Activated CD4-positive, alpha-beta T cell treated with anti-CD3 and anti-CD28 coated beads, Interleukin-2, amount 50 U/mL, for 48 hours (primary cell): Measurements from ENCODE around the gene CASKIN1.
"Not testable (repeated sequence)": the region's sequence is repeated elsewhere in the genome, so short reads cannot be mapped to it uniquely, and the experiment has no call there.

Source experiments
- DNase-seq, 2 experiments: peaks; one replicate each; pipeline ENCODE4 v3.0.0-alpha.2; 2020

The CASKIN1 gene

GRCh38 chr16:2196162-2196980 is at the start of gene CASKIN1:
TSS of gene CASKIN1 (minus strand) at chr16:2196605. CDS start at chr16:2196432, 173 bp downstream.
- DNase-seq = no peak

DNA sequence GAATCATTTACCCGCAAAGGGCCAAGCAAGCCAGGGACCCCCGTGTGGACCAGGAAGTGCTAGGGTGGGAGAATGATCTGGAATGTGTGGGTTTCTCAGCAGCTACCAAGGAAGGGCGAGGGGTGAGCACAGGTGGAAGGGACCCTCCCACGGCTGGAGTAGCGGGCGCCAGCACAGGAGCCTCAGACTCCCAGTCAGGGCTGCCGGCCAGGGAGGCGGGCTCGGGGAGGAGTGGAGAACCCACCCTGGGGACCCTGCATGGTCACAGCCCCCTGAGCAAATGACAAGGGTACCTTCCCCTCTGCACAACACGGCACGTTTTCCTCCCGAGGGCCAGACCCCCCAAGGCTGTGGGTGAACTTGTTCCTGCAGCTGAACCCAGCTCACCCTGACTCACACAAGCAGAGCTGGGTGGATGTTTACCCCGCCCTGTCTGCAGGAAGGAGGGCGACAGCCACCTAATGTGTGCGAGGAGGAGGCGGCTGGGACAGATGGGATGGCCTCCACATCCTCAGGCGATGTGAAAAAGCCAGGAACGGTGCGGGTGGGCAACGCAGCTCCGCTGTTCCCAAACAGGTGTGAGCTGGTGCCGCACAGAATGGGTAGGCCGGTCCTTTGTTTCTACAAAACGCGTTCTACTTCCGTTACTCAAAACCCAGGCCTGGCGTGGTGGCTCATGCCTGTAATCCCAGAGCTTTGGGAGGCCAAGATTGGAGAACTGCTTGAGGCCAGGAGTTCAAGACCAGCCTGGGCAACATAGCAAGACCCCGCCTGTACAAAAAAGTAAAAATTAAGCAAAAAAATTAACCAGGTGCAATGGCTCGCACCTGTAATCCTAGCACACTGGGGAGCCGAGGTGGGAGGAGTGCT is 48.8 kb upstream of the CASKIN1 start:
- no peak for DNase-seq

GRCh38 chr16:2244301-2244700 is 47.9 kb upstream of the CASKIN1 start:
- no peak for DNase-seq

DNA sequence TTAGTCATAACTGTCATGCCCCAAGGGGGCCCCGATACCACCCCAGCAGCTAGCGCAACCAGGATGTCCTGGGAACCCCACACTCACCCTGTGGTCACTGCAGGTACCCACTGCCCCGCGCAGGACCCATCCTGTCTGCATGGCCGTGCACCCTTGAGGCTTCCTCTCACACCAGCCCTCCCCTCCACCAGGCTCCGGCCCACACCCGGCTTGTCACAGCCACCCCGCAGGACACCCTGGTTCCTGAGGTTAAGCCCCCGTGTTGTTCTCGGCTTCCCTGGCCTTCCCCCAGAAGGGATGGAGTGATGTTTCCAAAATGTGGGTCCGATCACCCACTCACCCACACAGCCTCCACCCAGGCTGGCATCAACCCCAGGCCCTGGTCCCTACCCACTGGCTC is 47.4 kb upstream of the CASKIN1 start:
- DNase-seq = no peak

DNA sequence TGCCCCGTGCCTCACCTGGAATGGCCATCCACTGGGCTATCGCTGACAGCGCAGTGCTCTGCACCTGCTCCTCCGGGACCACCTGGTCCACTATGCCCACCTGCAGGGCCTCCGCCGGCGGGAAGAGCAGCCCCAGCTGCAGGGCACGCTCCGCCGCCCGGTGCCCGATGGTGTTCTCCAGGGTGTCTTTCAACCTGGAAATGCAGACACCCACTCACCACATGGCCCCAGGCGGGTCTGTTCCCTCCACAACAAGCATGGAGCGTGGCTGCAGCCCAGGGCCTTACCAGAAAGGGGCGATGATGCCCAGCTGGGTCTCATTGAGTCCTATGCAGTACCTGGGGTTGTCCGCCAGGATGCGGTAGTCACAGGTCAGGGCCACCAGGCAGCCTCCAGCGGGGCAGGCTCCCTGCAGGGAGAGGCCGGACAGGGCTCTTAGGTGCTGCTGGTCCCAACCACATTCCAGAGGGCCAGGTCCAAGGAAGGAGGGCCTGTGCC is 46.7 kb upstream of the CASKIN1 start:
- DNase-seq = no peak

- DNase-seq = no peak
Measured at GRCh38 chr16:2242598-2242997, 46.2 kb upstream of the CASKIN1 start.

GRCh38 chr16:2240331-2240730 is 43.9 kb upstream of the CASKIN1 start:
- not testable (repeated sequence) for DNase-seq

DNA sequence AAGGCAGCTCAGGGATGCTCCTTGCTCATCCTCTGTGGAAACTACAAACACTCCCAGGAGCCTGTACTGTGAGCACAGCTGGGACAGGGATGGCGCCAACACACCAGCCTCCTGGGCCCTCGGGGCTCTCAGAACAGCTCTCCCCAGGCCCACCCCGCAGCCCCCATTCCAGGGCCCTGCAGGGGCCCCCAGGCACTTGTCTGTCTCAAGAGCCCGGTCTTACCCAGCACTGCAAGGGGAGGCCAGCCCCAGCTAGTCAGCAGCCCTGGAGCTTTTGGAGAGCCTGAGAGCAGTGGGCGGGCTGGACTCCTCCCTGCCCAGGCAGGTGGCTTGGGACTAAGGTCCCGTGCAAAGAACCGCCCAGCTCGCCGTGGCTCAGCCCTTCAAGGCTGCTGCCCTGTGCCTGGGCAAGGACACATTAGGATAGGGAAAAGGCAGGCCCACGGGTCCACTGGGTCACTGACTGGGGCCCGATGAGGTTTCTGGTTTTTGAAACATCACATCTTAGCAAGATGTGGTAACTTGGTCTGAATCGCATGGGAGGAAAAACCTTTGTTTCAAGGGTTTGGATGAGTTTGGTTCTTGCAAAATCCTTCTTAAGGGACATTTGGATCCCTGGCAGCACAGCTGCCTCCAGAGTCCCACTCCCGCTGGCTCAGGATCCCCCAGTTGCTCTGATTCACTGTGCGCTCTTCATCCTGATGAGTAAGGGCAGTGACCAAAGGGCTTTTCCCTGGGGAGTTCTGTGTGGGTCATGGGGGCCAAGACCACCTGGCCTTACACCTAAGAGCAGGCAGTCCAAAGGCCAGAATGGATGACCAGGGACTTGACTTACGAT is 42.7 kb upstream of the CASKIN1 start:
- no peak for DNase-seq

DNA sequence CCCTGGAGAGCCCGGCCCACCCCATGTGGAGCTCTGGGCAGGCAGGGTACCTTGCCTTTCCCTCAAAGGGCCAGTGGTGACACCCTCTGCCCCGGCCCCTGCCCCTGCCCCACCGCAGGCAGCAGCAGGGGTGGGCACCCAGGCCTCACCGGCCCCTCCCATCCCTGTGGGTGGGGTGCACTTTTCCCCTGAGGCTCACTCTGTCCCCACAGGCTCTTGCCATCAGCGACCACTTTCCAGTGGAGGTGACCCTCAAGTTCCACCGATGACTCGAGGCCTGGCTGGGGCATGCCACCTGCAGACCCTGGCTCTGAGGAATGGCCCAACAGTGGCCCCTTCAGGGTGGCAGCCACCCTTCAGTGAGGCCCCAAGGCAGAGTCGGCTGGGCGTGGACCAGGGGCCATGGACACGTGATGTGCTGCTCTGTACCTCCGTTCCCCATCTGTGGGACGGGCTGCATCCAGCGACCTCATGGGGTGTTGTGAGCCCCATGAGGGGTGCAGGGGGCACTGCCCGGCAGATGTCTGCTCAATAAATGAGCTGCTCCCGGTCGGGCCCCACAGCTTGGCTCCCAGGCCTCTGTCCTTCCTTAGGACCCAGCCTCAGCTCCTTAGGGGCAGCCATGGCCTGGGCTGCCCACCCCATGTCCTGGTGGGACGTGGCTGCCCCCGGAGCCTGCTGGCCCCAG is 41.9 kb upstream of the CASKIN1 start:
- DNase-seq = no peak

GRCh38 chr16:2237493-2238149 is 41.2 kb upstream of the CASKIN1 start:
- no peak for DNase-seq

DNA sequence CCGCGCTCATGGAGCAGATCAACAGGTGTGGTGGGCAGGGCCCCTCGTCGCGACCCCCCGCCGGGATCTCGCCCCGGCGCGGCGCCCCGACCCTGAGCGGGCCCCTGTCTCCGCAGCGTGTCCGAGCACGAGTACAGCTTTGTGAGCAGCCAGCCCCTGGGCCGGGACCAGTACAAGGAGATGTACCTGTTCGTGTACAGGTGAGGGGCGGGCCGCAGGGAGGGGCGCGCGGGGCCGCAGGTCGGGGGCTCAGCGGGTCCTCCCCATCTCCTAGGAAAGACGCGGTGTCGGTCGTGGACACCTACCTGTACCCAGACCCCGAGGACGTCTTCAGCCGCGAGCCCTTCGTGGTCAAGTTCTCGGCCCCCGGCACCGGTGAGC is 40.7 kb upstream of the CASKIN1 start:
- no peak for DNase-seq

GRCh38 chr16:2236337-2237101 is 40.1 kb upstream of the CASKIN1 start, which contains the start of gene DNASE1L2:
TSS of gene DNASE1L2 (plus strand) at chr16:2236444. CDS start at chr16:2236817, 373 bp downstream.
- no peak for DNase-seq

DNA sequence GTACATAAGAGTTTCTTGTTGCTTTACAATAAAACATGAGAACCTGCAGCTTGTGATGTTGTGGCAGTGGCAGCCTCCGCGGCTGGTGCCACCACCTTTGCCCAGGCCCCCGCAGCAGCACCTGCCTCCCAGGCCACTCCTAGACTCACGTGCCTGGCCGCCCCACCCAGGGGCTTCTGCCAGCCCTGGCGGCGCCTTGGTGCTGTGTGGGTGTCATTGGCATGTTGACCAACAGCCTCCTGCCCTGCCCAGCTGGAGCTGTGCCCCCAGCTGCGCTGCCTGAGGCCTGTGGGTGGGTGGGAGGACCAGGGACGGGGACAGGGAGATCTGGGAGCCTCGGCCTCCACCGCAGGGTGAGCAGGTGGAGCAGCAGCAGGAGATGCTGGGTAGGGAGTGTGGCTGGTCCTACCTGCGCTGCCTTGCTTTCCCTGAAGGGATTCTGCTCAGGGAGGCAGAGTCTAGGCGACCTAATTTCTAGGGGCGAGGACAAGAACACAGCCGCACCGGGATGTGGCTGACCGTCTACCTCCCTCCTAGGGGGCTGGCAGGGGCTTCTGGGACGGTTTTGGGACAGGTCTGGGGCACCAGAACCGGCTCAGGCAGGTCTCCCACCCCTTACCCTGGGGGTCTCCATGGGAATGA is 39.4 kb upstream of the CASKIN1 start:
- no peak for DNase-seq

- no peak for DNase-seq
Measured at GRCh38 chr16:2235234-2235651, 38.8 kb upstream of the CASKIN1 start.

- DNase-seq = no peak
Measured at GRCh38 chr16:2234813-2235170, 38.4 kb upstream of the CASKIN1 start.

DNA sequence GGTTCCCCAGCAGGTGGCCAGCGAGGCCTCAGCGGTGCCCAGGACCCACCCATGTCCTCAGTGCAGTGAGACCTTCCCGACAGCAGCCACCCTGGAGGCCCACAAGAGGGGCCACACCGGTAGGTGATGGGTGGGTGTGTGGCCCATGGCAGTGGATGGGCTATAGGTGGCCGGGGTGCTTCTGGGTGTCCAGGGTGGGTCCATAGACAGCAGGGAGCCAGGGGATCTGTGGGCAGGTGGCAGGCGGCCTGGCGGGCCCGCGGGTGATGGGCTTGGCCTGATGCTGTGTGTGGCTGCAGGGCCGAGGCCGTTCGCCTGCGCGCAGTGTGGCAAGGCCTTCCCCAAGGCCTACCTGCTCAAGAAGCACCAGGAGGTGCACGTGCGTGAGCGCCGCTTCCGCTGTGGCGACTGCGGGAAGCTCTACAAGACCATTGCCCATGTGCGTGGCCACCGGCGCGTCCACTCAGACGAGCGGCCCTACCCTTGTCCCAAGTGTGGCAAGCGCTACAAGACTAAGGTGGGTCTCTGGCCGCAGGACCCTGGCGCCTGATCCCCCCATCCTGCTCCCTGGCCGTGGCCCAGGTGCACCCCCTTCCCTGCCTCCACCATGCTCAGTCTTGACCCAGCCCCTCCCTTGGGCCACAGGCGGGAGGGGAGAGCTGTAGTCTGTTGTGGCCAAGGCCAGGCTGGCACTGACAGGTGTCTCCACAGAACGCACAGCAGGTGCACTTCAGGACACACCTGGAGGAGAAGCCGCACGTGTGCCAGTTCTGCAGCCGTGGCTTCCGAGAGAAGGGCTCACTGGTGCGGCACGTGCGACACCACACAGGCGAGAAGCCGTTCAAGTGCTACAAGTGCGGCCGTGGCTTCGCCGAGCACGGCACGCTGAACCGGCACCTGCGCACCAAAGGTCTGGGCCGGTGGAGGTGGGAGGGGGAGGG is 37.7 kb upstream of the CASKIN1 start:
- no peak for DNase-seq

- no peak for DNase-seq
Measured at GRCh38 chr16:2233046-2233775, 36.8 kb upstream of the CASKIN1 start.
